ENCODE data around the gene OR6N1. TPM values are rescaled to one million over a fixed set of nuclear protein-coding genes. Genes with fewer than 3 reads are reported as not detected.

Gene OR6N1
- total and polyA plus RNA-seq, 2 of the 4 experiments (the other 2 are of a cell fraction): not detected

GRCh38 chr1:158714754-158715153 lies 57.2 kb downstream of the OR6N1 start:
- no peak overlapping the region for H2AK5ac ChIP-seq (ENCODE audit: low read depth, low read length)
- no peak overlapping the region for H3K27ac ChIP-seq (ENCODE audit: insufficient read depth, low read length)
- H2BK15ac ChIP-seq (ENCODE audit: low read depth, low read length): no peak overlapping the region
- no peak overlapping the region for H4K5ac ChIP-seq (ENCODE audit: low read depth, low read length)
- no peak overlapping the region for H2BK20ac ChIP-seq (ENCODE audit: low read depth, low read length)
- H3K9me1 ChIP-seq (ENCODE audit: insufficient read depth, low read length): no peaks in the 10 kb centered on the region
- no peak overlapping the region for H4K8ac ChIP-seq (ENCODE audit: low read depth in 2 of 2, low read length in 2 of 2)
- H3K23ac ChIP-seq (ENCODE audit: low read depth, low read length): no peak overlapping the region
- H3K9me3 ChIP-seq (ENCODE audit: control insufficient read depth, insufficient read depth, low read length): no peaks in the 10 kb centered on the region
- no peaks in the 10 kb centered on the region for H4K20me1 ChIP-seq (ENCODE audit: insufficient read depth, low read length)
- H3K27me3 ChIP-seq (ENCODE audit: control insufficient read depth, insufficient read depth, low read length): no peaks in the 10 kb centered on the region
- TF ChIP-seq FOS (IDR thresholded peaks at IDR 0.05; ENCODE audit: low read depth, low read length) (no peak), CHD1 (IDR thresholded peaks at IDR 0.05; ENCODE audit: low read depth, low read length) (no peak), NFE2L2 (IDR thresholded peaks at IDR 0.05; ENCODE audit: low read depth, low read length) (no peak), MXI1 (IDR thresholded peaks at IDR 0.05; ENCODE audit: borderline replicate concordance, low read depth, low read length) (no peak), USF2 (IDR thresholded peaks at IDR 0.05; ENCODE audit: low read depth, low read length) (no peak), RCOR1 (IDR thresholded peaks at IDR 0.05; ENCODE audit: insufficient replicate concordance, low read length) (no peak)
- ChIA-PET CTCF (no interaction called here), POLR2A (ENCODE audit: unreplicated experiment) (no interaction called here)
- no peaks in the 10 kb centered on the region for H3K79me1 ChIP-seq (ENCODE audit: low read depth in 1 of 2, low read length in 2 of 2)
- H3K4me2 ChIP-seq (ENCODE audit: low read depth, low read length): no peak overlapping the region
- H3K36me3 ChIP-seq (ENCODE audit: control insufficient read depth, insufficient read depth, low read length): no peaks in the 10 kb centered on the region
- H3K18ac ChIP-seq (ENCODE audit: low read depth, low read length): no peak overlapping the region
- dilution Hi-C loops (cut with HindIII; ENCODE audit: low sequenced_read_pairs, unreplicated experiment): no loop called here
- H3K14ac ChIP-seq (replicated peaks; ENCODE audit: low read depth, low read length): no peak overlapping the region
- H3K9ac ChIP-seq (ENCODE audit: low read depth, low read length): no peak overlapping the region
- no peak overlapping the region for H3K4ac ChIP-seq (ENCODE audit: low read depth, low read length)
- BruUV-seq (replicated peaks): no TSS peak
- no CpG with 5 or more reads among the region's 1 CpG for WGBS, 2 experiments (ENCODE audit: extremely low coverage in 2 of 2, insufficient read length in 1 of 2)
- intact Hi-C loops (cut with micrococcal nuclease): no loop called here
- H3K4me3 ChIP-seq (ENCODE audit: insufficient read depth, low read depth, low read length): no peak overlapping the region
- H2BK5ac ChIP-seq (ENCODE audit: low read depth, low read length, poor library complexity, severe bottlenecking): no peak overlapping the region
- no peak overlapping the region for H2BK120ac ChIP-seq (ENCODE audit: low read depth, low read length)
- no peaks in the 10 kb centered on the region for H3K4me1 ChIP-seq (ENCODE audit: control insufficient read depth, insufficient read depth, low read length)
- no peak overlapping the region for H2AFZ ChIP-seq (replicated peaks; ENCODE audit: low read length, poor library complexity)
- H2AK9ac ChIP-seq (replicated peaks; ENCODE audit: low read depth, low read length, poor library complexity): no peak overlapping the region
- no peak overlapping the region for H3K56ac ChIP-seq (ENCODE audit: extremely low read depth, insufficient read depth, low read length)
- in situ Hi-C loops (cut with MboI; ENCODE audit: low sequenced_read_pairs): no loop called here
- DNase-seq (no peak), ATAC-seq (ENCODE audit: low read depth) (no peak)
- H4K91ac ChIP-seq (ENCODE audit: insufficient read depth, low read depth, low read length): no peak overlapping the region

Small RNAs within 50 kb of the gene (microRNA-seq; reads per million reads assigned to microRNA genes)
- not detected for gene OR2AQ1P (ENCODE audit: insufficient read depth, insufficient read length)

Small RNAs within 50 kb of the gene (small RNA-seq; reads per million reads assigned to genes)
- 0 reads per million in 5 experiments for gene OR2AQ1P

Other genes with a start within 250 kb of the OR6N1 start
- not detected in 2 replicates for gene OR6Y1, start 217.8 kb downstream of the OR6N1 start, total RNA-seq (2012; rRNA removed)
- not detected in 2 replicates for gene OR6Y1, start 217.8 kb downstream of the OR6N1 start, polyA plus RNA-seq (2012; rRNA removed)
- not detected in 2 replicates for gene OR6P1, start 201.6 kb downstream of the OR6N1 start, total RNA-seq (2012; rRNA removed)
- gene OR6P1, start 201.6 kb downstream of the OR6N1 start, polyA plus RNA-seq (2012; rRNA removed): not detected in 2 replicates
- not detected in 2 replicates for gene OR10X1, start 192.3 kb downstream of the OR6N1 start, total RNA-seq (2012; rRNA removed)
- gene OR10X1, start 192.3 kb downstream of the OR6N1 start, polyA plus RNA-seq (2012; rRNA removed): not detected in 2 replicates
- gene OR10Z1, start 166.9 kb downstream of the OR6N1 start, total RNA-seq (2012; rRNA removed): not detected in 2 replicates
- not detected in 2 replicates for gene OR10Z1, start 166.9 kb downstream of the OR6N1 start, polyA plus RNA-seq (2012; rRNA removed)
- gene SPTA1, start 85.5 kb downstream of the OR6N1 start, total RNA-seq (2012; rRNA removed): not detected in 2 replicates
- gene SPTA1, start 85.5 kb downstream of the OR6N1 start, polyA plus RNA-seq (2012; rRNA removed): not detected in 2 replicates
- not detected in 2 replicates for gene OR6K2, start 71.5 kb downstream of the OR6N1 start, total RNA-seq (2012; rRNA removed)
- gene OR6K2, start 71.5 kb downstream of the OR6N1 start, polyA plus RNA-seq (2012; rRNA removed): not detected in 2 replicates
- not detected in 2 replicates for gene OR6K3, start 51.5 kb downstream of the OR6N1 start, total RNA-seq (2012; rRNA removed)
- gene OR6K3, start 51.5 kb downstream of the OR6N1 start, polyA plus RNA-seq (2012; rRNA removed): not detected in 2 replicates
- gene OR6K6, start 17.5 kb downstream of the OR6N1 start, total RNA-seq (2012; rRNA removed): not detected in 2 replicates
- not detected in 2 replicates for gene OR6K6, start 17.5 kb downstream of the OR6N1 start, polyA plus RNA-seq (2012; rRNA removed)
- gene OR6N2, start 9.0 kb upstream of the OR6N1 start, total RNA-seq (2012; rRNA removed): not detected in 2 replicates
- gene OR6N2, start 9.0 kb upstream of the OR6N1 start, polyA plus RNA-seq (2012; rRNA removed): not detected in 2 replicates
- not detected in 2 replicates for gene MNDA, start 59.2 kb upstream of the OR6N1 start, total RNA-seq (2012; rRNA removed)
- not detected in 2 replicates for gene MNDA, start 59.2 kb upstream of the OR6N1 start, polyA plus RNA-seq (2012; rRNA removed)
- gene PYHIN1, start 159.4 kb upstream of the OR6N1 start, total RNA-seq (2012; rRNA removed): not detected in 2 replicates
- gene PYHIN1, start 159.4 kb upstream of the OR6N1 start, polyA plus RNA-seq (2012; rRNA removed): not detected in 2 replicates
- 45.0 and 60.3 TPM in 2 replicates for gene IFI16, start 237.7 kb upstream of the OR6N1 start, total RNA-seq (2012; rRNA removed)
- 59.2 and 65.3 TPM in 2 replicates for gene IFI16, start 237.7 kb upstream of the OR6N1 start, polyA plus RNA-seq (2012; rRNA removed)